Stomach (tissue), 4 donors: ENCODE measurements around the gene UQCC2.

Source experiments
- CTCF ChIP-seq, 7 experiments: fragments of 450-650 bp in 4 of 7; fragments of 200-600 bp in 3 of 7; sonication (generic) in 3 of 7; IDR thresholded peaks; one replicate each; pipeline ENCODE4 v1.5.1; 2016 to 2019; ENCODE audit warnings: antibody characterized with exemption in 7 of 7, control low read depth in 2 of 7, mild to moderate bottlenecking in 1 of 7
- EP300 ChIP-seq: sonication (generic); formaldehyde crosslinking; IDR thresholded peaks from one replicate; pipeline ENCODE4 v1.6.1; 2017; ENCODE audit warnings: antibody characterized with exemption
- POLR2A ChIP-seq, 4 donors: fragments of 450-650 bp; IDR thresholded peaks; one replicate each; pipeline ENCODE4 v1.6.1; 2016; ENCODE audit warnings: antibody characterized with exemption in 4 of 4, control low read depth in 2 of 4, mild to moderate bottlenecking in 1 of 4, moderate library complexity in 1 of 4
- POLR2AphosphoS5 ChIP-seq, 3 donors: sonication (generic); formaldehyde crosslinking; IDR thresholded peaks; one replicate each; pipeline ENCODE4 v1.6.1; 2016; ENCODE audit warnings: antibody characterized with exemption in 3 of 3

- no peak for TF ChIP-seq CTCF (IDR thresholded peaks at IDR 0.05)
- TF ChIP-seq POLR2A (IDR thresholded peaks at IDR 0.05): no peak
- peak in 1 of 3 donors; percentile 23 for TF ChIP-seq POLR2AphosphoS5 (IDR thresholded peaks at IDR 0.05)
- no peak for TF ChIP-seq EP300
Observed at GRCh38 chr6:33668914-33669313, 42.6 kb downstream of the UQCC2 start.
